GOT3 (cell line): ENCODE data around the gene GDPD3.
"Not testable (repeated sequence)": the region's sequence is repeated elsewhere in the genome, so short reads cannot be mapped to it uniquely, and the experiment has no call there.

Experiments
- DNase-seq: peaks from one replicate; lab custom pipeline; 2025; ENCODE audit warnings: mixed read lengths; lab: John Stamatoyannopoulos, UW

GDPD3 gene

DNA sequence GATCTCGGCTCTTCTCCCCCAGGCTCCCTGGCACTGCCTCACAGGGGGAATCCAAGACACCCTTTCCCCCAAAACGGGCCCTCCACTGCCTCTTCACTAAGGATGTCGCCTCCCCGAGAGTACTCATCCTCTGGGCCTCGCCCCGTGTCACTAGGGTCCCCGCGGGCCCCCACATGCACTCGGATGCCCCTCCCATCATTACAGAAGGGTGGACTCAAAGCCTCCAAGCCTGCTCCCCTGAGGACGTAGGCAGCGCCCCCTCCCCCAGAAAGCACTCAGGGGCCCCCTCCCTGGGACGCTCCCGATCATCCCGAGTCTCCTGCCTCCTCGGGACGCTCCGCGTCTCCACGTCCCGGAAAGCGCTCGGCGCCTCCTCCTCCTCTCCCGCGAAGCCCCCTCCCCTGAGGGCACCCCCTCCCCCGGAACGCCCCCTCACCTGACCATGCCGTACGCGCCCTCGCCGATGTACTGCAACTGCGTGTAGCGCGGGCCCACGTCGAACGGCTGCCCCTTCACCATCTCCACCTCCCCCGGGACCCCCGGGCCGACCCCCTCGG is 9.3 kb upstream of the GDPD3 start:
- DNase-seq: no peak

DNA sequence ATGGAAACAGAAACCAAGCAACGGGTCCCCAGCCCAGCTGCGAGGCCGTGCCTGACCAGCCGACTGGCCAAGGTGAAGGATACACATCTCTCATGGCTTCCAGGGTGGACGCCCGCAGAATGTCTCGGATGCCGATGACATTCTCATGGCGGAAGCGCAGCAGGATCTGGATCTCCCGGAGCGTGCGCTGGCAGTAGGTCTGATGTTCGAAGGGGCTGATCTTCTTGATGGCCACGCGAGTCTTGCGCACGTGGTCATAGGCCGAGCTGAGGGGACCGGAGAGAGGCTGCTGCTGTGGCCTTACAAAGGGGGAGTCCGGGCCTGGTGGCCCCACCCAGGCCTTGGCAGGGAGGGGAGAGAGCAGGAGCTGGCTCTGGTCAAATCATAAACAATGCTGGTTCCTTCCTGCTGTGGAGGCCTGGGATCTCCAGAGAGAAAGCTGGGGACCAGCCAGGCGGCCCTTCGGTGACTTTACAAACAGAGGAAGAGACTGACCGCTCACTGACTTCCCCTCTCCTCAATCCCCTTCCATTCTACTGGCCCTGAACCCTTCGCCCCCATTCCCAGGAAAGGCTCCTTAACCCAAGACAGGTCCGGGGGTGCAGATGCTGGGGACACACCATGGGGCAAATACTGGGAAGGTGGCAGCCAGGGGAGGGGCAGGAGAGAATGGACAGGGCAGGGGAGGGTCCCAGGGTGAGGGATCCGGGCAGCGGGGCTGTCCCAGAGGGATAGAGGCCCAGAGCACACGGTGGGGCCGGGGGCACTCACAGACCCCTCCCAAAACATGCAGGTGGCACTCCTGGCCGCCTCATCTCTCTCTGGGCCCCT is 8.6 kb upstream of the GDPD3 start:
- no peak for DNase-seq

DNA sequence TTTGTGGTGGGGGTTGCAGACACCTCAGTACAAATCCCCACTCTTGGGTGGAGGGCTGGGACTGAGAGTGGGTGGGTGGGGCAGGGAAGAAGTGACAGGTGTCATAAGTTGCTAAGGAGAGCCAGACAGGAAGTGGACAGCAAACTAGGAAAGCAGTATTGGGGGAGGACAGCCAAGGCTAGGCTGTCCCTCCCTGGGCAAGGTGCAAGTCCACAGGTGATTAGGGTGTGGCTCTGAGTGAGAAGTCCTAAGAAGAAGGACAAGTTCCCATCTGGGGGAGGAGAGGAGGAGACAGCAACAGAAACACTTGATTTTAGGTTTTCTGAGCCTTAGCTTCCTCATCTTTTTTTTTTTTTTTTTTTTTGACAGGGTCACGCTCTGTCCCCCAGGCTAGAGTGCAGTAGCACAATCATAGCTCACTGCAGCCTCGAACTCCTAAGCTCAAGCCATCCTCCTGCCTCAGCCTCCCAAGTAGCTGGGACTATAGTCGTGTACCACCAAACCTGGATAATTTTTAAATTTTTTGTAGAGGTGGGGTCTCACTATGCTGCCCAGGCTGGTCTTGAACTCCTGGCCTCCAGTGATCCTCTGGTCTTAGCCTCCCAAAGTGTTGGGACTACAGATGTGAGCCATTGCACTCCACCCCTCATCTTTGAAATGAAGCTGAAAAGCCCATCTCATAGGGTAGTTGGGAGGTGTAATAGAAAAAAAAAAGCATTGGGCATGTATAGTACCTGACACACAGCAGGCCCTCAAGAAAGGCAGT is 7.2 kb upstream of the GDPD3 start:
- no peak for DNase-seq

DNA sequence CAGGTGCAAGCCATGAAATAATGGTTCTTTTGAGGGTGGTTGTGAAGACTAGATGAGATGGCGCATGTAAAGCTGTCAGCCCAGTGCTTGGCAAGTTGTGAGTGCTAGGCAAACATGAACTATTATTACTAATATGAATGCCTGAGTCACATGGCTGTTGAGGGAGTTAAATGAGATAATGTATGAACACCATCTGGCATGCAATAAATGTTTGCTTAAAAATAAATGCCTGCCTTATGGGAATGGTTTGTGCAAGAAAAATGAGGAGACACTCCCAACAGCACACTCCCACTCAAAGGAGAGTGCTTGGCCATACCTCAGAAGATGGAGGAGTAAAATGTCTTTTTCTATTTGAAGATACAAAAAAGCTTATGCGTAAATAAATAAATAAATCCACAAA is 6.1 kb upstream of the GDPD3 start:
- DNase-seq: no peak

DNA sequence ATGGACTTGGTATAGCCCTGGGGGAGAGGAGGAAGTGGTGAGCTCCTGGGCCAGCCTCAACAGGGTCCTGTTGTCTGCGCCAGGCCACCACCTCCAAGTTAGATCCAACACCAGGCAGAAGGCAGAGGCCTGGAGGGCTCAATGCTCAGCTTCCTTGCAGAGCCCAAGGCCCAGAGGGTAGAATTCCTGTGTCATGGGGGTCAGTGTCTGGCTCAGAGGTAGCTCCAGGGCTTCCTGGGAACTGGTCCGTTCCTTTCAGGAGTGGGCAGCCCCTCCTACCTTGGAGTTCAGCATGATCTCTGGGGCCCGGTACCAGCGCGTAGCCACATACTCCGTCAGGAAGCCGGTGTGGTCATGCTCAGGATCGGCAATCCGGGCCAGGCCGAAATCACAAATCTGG is 4.4 kb upstream of the GDPD3 start:
- DNase-seq: no peak

DNA sequence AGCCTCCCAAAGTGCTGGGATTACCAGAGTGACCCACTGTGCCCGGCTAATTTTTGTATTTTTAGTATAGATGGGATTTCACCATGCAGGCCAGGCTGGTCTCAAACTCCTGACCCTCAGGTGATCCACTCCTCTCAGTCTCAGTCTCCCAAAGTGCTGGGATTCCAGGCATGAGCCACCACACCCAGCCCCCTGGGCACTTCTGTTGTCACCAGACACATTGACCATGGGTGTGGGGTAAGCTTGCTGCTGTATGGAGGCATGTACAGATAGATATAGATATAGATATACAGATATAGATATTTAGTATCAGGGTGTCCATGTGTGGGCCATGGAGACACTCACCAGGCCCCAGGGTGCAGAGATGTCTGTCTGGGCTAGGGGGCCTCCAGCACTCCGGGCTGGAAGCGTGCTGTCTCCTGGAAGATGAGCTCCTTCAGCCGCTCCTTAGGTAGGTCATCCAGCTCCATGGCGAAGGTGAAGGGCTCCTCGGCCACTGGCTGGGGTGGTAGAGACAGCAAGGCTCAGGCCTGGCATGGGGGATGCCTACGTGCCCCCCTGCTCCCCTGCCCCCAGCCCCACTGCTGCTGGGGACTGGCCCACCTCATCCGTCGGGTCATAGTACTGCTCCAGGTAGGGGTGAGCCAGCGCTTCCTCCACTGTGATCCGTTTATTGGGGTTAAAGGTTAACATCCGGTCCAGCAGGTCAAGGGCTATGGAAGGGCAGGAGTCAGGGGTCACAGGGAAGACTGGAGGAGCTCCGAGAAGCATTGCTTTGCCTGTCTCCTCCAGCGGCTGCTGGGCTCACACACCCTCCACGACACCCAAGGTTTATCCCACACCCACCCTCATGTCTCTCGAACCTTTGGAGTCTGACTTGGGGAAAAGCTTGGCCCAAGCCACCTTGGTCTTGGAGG is 3.2 kb upstream of the GDPD3 start:
- no peak for DNase-seq

DNA sequence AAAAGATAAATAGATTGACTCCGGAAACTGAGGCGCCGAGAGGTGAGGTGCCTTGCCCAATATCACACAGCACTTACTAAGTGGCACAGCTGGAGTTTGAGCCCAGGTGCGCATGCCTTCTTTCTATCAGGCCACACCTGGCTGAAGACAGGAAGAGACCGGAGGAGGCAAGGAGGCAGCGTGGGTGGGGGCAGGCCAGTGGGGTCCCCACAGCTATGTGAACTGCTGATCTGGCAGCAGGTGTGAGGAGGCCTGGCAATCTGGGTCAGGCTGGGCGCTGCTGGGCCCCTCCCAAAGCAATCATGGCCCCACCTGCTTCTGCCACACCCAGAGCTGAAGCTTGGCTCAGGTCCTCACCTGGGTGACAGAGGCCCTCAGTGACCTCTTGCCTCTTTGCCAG is 1.9 kb upstream of the GDPD3 start:
- DNase-seq: no peak

DNA sequence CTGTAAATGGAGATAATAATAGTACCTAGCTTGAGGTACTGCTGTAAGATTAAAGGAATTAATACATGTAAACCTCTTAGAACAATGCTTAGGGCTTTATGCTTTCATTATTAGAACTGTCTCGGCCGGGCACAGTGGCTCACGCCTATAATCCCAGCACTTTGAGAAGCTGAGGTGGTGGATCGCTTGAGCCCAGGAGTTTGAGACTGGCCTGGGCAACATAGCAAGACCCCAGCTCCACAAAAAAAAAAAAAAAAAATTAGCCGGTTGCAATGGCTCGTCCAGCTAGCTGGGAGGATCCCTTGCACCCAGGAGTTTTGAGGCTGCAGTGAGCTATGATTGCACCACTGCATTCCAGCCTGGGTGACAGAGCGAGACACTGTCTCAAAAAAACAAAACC is 1.5 kb upstream of the GDPD3 start:
- not testable (repeated sequence) for DNase-seq

DNA sequence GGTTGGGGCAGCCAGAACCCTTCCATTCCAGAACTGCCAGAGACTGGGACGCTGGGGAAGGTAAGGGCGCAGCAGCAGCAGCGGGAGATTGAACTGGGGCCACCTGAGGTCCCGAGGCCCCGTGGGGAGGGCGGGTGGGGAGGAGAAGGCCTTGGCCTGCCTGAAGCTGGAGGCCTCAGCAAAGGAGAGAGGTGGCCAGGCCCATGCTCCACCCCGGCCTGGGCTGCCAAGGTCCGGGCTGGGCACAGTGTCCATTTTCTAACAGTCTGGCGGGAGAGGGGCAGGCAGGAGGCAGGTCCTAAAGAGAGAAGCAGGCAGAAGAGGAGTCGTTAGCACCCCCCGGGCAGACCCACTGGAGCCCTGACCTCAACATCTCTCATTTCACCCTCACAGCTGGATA is 1.1 kb upstream of the GDPD3 start:
- DNase-seq: no peak

DNA sequence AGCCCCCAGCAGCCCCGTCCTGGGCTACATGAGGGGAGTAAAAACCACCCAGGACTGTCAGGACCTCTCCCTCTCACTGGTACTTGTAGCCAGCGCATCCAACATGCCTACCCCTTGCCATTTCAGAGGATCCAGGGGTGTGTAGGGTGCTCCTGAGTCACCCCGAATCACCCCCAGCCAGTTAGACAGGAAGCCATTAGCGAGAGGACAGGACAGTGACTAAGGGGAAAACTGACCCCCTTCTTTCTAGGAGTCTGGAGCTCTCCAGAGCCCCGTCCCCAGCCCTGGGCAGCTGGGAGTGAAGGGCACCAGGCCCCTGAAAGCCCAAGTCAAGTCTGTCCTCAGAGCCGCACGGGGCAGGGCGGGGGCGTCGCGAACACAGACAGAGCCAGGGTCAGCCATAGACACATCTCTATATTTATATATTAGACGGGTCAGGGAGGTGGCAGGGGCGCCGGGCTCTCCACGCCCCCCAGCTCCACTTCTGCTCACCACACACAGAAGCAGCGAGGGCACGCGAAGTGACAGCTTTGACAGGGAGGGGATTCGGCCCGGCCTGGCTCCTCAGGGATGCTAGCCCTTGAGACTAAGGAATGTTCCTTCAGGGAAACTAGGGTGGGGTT is 485 bp upstream of the GDPD3 start:
- no peak for DNase-seq

DNA sequence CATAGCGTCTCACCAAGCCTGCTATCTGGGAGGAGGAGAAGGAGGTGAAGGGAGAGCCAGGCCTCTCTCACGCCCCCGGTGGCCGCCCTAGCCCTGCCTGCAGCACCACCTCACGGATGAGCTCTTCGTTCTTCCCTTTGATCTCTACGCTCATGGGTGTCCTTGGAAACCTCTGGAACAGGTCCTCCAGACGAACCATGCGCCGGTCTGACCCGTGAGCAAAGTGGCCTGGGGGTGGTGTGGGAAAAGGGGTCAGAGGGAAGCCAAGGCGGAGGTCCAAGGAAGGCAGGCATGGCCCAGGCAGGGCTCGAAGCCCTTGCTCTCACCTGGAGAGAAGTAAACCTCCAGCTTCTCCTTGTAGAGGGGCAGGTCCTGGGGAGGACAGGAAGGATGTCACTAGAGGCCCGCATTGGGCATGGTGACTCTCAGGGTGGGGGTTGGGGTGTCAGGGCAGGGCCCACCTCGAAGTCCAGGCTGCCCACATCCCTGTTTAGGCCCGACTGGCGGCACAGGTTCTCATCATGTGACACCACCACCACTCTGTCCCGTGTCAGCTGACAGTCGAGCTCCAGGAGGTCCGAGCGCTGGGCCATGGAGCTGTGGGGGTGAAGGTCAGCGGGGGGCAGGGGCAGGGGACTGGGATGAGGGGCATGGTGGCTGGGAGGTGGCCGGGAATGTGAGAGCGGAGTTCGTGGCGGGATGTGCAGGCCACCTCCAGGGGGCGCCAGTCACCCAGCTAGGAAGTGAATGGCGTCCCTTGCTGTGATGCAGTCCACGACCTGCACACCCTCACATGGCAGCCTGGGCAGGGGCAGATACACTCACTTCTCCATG is 923 bp downstream of the GDPD3 start:
- DNase-seq: no peak

DNA sequence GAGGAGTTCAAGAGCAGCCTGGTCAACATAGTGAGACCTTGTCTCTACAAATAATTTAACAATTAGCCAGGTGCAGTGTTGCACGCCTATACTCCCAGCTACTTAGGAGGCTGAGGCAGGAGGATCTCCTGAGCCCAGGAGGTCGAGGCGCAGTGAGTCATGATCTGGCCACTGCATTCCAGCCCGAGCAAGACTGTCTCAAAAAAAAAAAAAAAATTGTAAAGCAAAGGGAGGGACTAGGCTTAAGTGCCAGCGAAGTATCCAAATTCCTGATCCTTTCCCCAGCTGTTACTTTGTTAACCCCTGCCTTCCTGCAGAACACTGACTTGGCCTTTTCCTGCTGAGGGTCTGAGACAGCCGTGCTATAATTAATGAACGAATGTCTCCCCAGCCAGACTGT is 2.7 kb downstream of the GDPD3 start:
- no peak for DNase-seq

DNA sequence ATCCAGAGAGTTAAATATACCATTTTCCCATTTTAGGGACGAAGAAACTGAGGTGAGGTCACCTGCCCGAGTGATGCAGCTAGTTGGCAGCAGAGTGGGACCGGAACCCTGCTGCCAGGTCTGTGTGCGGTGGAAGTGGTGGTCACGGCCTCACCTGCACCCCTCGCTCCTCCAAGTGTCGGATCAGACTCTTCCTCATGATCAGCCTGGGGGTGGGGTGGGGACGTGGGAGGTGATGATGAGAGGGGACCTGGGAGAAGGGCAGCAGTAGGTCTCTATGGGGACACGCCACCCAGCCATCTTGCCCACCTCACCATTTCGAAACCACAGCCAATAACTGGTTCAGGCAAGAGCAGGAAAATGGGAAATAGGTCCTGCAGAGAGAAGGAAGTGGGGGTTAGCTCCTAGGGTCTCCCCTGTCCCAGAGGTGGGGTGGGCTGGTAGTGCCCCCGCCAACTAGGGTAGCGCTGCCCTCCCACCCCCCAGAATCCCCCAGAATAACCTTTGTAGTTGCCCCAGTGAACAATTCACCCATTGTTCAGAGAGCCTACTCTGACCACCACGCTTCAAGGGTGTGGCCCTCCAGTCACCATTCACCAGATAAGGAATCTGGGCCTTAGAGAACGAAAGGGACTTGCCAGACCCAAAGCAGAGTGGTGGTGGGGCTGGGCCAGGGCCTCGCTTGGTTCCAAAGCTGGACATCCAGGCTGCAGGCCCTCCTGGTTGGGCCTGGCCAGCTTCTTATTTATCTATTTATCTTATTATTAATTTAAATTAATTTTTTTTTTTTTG is 5.1 kb downstream of the GDPD3 start:
- no peak for DNase-seq

DNA sequence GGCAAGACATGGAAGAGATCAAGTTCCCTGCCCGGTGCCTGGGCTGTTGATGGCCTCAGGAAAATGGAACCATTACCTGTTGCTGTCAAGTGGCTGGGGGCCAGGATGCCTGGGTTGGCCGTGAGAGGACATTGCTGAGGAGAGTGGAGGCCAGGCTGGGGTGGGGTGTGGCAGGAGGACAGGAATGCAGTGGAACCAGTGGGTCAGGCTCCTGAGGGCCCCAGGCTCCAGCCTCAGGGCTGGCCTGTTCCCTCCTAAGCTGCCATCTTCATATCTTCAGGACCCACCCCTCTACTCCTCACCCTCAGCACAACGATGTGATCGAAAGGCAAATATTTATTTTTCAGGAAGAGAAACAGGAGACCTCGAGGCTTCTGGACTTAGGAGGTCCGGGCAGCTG is 8.8 kb downstream of the GDPD3 start:
- no peak for DNase-seq

DNA sequence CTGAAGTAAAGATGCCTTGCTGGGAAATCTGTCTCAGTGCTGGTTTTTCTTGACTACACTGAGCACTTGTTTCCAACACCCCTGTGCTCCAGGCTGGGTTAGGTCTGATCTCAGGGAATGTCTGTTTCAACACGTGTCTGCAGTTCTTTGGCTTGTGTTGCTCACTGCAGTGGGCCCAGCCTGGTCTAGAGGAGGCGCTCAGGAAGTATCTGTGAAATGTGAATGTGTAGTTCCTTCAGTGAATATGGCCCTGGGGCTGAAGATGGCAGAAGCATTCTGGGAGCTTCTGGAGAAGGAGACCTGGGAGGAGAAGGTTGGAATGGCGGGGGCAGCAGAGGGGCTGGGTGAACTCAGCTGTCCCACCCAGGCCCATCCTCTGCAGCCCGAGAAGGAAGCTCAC is 9.2 kb downstream of the GDPD3 start:
- no peak for DNase-seq

DNA sequence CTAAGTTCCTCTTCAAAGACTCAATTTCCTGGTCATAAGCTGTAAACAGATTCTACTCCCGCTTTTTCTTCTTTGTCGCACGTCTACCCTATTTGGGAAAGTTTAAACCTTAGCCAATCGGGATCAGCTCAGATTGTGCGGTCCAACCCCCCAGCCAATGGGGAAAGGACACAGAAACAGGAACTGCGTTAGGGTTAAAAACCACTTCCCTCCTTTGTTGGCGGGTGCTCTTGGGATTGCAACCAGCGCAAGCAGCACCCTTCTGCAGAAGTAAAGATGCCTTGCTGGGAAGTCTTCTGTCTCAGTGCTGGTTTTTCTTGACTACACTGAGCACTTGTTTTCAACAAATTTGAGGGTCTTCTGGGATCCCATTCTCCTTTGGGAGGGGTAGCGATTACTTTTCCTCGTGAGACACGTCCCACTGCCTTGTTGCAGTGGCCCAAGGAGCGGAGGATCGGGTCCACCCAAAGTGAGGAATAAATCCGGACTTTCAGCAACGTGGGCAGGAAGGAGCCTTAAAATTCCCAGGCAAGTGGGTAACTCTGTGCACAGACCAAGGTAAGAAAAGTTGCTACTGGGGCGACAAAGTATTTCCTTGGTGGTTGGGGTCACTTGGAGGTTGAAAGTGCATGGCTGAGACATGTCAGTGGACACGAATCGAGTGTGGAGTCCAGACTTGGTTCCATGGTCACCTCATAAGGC is 16.3 kb downstream of the GDPD3 start:
- no peak for DNase-seq

DNA sequence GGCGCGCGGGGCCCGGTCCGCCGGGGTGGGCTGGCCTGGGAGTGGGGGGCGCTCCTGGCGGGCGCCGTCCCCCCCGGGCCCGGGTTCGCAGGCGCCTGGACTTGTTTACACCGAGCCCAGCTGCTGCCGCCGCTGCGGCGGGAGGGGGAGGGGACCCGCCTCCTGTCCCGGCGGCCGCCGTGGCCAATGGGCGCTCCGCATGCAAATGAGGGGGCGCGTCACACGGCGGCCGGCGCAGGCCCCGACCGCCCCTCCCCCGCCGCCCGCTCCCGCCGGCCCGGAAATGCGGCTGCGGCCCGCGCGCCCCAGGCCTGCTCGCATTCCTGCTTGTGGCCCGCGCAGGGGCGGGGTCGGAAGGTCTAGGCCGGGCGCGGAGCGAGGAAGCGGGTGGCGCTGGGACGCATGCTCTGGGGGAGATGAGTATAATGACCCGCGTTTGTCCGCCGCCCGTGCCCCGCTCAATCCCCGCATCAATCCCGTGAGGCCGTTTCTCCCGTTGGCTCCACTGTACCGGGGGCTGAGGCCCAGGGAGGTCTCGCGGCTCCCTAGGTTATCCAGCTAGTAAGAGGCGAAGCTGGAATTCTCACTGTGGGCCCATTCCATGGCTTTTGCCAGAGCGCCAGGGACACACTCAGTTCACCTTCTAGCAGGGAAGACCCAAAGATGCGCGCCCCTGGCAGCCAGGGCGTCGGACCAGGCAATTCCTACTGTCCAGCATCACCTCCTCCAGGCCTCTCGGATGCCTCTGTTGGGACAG is 17.1 kb downstream of the GDPD3 start, which contains the start of gene YPEL3:
Gene YPEL3, minus strand, starts transcription at position 109 of the 757 bp plus-strand sequence. CDS start 731 bp downstream, outside the sequence.
- peak; percentile 73 for DNase-seq
